DMS53 treated with DMSO at 0.1 percent for 48 hours (cell line): Measurements from ENCODE around the gene TMEM176B.
"Not testable (repeated sequence)": the region's sequence is repeated elsewhere in the genome, so short reads cannot be mapped to it uniquely, and the experiment has no call there.

ENCODE experiments used
- DNase-seq: peaks from one replicate; lab custom pipeline; 2025; ENCODE audit not compliant: unreplicated experiment; lab: John Stamatoyannopoulos, UW

The TMEM176B gene

GRCh38 chr7:150791746-150792452 is 8.3 kb downstream of the TMEM176B start:
- DNase-seq, result no peak

DNA sequence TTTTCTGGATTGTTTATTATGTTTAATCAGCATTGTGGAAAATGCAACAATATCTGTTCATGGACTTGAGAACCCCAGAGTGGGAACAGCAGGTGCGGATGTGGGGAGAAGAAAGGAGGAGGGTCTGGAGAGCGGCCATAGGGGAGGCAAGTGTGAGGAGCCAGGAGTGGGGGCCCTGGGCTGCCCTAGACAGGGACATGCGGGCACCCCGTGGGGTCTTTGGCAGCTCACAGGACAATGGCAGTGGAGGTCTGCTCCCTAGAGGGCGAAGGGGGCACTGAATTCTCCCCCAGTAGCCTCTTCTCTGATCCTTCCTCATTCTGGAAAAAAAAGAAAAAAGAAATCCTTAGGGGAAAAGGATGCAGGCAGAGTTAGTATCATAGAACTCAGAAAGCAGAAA is 8.9 kb downstream of the TMEM176B start:
- no peak for DNase-seq

DNA sequence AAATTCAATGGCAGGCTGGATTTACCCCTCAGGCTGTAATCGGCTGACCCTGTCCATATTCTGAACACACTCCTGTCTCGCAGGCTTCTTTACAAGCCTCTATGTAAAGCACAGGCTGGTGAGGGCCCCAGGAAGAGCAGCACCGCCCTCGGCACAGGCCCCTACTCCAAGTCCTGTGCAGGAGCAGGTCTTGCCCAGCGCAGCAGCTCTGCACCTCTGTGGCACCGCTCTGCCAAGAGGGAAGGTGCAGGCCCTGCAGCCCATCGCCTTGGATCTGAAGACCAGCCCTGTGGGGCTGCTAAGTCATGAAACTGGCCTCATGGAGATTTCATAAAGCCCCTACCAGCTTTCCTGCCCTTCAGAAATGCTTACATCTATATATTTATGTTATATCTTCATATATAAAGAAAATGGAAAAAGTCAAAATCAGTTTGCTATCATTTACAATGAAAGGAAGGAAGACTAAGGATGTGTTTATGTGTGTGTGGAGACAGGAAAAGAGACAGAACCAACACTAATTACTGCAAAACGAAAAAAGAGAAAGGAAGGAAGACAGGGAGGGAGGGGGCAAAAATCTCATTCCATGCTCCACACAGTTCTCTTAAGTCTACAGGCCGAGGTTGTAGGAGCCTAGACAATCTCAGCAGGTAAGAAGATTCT is 9.6 kb downstream of the TMEM176B start:
- DNase-seq, result no peak

DNA sequence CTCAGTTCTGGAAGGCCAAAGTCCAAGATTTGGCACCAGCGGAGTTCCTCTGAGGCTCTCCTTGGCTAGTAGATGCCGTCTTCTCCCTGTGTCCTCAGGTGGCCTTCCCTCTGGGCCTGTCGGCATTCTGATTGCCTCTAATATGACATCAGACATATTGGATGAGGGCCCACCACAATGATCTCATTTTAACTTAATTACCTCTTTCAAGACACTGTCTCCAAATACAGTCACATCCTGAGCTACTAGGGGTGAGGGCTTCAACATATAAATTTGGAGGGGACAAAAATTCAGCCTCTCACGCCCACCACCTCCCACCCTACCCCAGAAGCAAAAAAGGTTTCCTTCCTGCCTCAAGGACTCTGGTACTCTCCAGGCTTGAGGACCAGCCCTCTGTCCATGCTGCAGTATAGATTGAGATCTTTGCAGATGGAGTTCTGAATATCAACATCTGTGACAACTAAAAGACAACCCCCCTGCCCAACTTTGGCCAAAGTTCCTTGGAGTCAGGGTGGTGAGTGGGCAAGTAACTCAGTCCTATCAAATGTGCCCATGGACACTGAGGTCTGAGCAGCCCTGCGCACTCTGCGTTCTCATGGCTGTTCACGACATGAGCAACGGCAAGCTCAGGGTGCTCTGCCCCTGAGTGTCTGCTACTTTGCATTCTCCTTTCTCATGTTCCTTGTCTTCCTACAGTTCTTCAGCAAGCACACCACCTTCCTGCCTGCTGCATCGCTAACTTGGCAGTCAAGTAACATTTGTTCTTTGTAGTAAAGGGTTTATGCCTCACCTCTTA is 11.5 kb downstream of the TMEM176B start:
- DNase-seq, result no peak

- DNase-seq, result peak; percentile 34
These were observed 12.6 kb downstream of the TMEM176B start for GRCh38 chr7:150787321-150788281.

GRCh38 chr7:150784954-150785353 is 15.2 kb downstream of the TMEM176B start:
- no peak for DNase-seq

- DNase-seq, result peak; percentile 94
These were observed 15.9 kb downstream of the TMEM176B start for GRCh38 chr7:150784120-150784736.

DNA sequence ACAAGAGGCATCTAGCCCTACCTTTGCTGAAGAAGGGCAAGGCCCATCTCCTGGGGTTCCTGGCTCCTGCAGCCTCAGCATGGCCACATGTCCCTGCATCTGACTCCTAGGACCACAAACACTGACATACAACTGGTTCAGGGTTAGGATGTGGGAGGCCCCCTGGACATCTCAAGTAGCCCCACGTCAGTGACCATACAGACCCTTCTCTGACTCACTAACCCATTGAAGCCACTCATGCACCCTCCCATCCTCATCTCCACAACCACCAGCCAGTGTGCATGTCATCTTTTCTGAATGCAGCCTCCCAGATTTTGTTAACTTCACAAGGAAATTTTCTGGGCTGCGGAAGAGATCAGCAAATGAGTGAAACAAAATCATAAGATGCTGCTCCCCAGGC is 18.2 kb downstream of the TMEM176B start:
- no peak for DNase-seq

GRCh38 chr7:150781103-150781502 is 19.1 kb downstream of the TMEM176B start:
- no peak for DNase-seq

GRCh38 chr7:150780292-150780691 is 19.9 kb downstream of the TMEM176B start:
- DNase-seq, result no peak

DNA sequence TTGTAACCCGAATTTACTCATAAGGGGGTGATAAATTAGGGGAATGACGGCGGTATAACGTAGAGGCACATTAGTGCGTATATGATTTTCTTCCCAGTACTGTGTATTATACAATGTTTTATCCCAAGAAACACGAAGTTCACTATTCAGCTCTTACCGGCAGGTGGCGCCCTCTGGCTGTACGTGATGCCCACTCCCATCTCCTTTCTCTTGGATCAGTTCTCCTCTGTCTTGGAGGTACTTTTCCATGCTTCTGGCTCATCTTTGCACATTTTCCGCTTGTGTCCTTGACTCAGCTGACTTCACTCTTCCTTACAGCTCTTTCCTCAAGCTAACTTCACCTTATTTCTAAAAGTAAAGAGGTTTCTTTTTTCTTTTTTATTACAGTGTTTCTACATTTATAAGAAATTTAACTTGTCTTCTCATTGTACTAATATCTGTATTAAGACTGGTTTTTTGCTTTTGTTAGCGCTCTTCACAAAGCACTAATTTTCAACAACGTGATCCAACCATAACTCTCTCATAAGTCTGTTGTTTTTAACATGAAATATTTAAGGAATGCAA is 21.3 kb downstream of the TMEM176B start:
- peak; percentile 91 for DNase-seq

DNA sequence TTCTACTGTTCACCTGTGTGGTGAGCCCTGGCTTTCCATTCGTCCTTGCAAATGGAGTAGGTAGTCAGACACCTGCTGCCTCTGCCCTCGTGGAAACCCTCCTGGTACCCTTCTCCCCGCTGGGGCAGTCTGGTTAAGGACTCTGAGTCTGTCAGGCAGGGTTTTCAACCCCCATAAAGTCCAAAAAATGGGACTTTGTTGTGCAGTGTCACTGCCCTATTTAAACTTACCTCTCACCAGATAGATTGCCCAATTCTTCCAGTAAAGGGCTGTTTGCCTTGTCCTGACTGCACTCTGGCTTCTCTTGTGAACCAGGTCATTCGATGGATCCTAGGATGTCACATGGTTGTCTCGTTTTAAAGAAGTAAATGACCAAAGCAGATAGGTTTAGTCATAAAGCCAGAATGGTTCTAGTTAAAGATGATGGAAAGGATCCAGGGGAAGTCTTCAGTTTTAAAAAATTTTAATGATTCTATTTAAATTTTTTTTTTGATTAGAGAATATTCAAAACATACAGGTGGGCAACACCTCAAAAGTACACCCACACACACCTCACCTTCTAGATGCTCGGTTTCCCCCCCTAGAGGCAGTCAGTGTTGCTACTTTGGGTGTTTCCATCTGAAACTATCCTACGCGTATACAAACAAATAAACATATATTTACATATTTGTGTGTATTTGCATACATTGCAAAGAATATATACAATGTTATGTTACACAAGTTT is 22.0 kb downstream of the TMEM176B start:
- no peak for DNase-seq

GRCh38 chr7:150774131-150774530 is 26.0 kb downstream of the TMEM176B start:
- not testable (repeated sequence) for DNase-seq

DNA sequence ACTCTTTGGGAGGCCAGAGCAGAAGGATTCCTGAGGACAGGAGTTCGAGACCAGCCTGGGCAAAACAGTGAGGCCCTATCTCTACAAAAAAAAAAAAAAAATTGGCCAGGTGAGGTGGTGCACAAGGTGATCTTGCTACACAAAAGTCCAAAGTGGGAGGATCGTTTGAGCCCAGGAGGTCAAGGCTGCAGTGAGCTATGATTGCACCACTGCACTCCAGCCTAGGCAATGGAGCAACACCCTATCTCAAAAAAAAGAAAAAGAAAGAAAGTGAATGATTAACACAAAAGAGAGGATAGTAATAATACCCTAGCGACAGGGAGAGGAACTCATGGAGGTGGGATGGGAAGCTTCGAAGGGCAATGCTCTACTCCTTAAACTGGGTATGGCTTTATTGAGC is 30.4 kb downstream of the TMEM176B start:
- no peak for DNase-seq

DNA sequence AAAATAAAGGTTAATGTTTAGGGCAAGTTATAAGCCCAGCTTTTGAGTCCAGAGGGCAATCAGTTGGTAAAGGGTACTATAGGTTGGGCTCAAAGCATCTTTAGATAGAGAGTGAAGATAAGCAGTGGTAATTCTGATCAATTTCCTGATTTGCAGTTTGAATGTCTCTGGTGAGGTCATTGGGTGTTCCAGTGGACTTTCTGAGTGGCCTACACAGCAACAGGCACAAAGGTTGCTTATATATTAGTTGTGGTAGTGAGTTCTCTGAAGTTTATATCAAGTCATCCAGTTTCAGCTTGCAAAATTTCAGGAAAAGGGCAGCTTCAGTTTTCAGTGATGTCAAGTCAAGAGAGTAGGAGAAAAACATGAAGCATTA is 33.8 kb downstream of the TMEM176B start:
- DNase-seq, result no peak

GRCh38 chr7:150759479-150759878 is 40.7 kb downstream of the TMEM176B start:
- no peak for DNase-seq

DNA sequence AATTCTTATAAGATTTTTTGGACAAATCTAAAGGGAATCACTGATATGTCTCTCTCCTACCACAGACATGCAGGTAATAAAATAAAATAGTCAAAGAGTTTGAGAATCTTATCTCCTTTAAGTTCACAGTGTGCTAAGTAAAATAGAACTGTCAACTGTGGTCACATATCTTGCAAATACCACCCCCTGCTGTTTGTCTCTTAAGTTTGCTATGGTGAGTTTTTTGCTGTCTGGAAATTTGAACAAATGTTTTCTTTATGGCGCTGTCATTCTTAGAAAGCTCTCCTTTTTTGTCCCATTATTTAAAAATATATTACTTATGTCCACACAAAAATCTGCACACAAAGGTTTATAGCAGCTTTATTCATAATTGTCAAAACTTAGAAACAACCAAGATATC is 43.3 kb downstream of the TMEM176B start:
- no peak for DNase-seq

DNA sequence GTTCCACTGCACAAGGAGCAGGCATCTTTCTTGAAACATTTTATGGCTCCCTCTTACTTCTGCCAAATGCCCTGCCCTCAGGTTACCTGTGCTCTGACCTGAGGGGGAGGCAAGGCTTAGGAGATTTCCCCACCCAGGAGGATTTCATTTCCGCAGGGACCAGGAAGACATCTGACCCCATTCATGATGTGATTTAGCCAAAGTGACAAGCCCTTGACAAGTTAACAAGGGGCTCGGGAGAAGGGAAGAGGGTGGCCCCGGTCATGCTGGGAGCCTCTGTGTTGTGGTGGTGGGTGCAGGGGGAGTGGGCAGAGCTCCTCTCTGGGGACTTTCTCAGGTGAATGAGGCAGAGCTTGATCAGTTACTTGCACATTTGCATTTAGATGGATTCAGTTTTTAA is 44.0 kb downstream of the TMEM176B start:
- DNase-seq, result no peak

DNA sequence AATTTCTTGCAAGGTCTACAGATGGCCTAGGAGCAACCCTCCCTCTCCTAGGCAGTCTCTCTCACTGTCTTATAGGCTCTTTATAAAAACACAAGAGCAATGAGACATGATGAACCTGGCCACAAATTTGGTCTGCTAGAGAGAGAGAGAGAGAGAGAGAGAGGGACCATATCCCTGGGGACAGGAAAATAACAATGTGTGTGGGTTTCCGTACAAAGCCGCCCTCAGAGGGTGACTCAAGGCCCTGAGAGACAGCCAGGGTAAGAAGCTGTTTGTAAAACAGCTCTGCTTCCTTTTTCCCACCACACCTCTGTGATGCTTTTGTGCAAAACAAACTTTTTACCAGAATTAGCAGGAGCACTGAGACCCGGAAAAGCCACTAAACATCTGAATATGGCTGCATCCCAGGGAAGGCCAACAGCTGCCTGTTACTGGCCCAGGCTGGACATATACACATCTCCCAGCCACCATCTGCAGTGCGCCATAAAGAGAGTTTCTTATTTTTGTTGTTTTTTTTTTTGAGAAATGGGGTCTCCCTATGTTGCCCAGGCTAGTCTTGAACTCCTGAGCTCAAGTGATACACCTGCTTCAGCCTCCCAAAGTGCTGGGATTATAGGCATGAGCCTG is 44.6 kb downstream of the TMEM176B start:
- DNase-seq, result no peak
